C1 segment of cervical spinal cord (tissue), 14 donors: ENCODE measurements around the gene CSF2RB.

Experiments
- DNase-seq, 14 donors: peaks; one replicate each; lab custom pipeline; 2025; lab: John Stamatoyannopoulos, UW

Gene CSF2RB

GRCh38 chr22:36891646-36892045, 21.8 kb upstream of the CSF2RB start:
- DNase-seq = no peak

- DNase-seq = no peak
These were observed 21.1 kb upstream of the CSF2RB start for GRCh38 chr22:36892292-36892691.

- DNase-seq = no peak
These were observed 20.2 kb upstream of the CSF2RB start for GRCh38 chr22:36893262-36893661.

- no peak for DNase-seq
These were observed 19.2 kb upstream of the CSF2RB start for GRCh38 chr22:36894266-36894665.

- DNase-seq = no peak
These were observed 15.8 kb upstream of the CSF2RB start for GRCh38 chr22:36897611-36898010.

DNA sequence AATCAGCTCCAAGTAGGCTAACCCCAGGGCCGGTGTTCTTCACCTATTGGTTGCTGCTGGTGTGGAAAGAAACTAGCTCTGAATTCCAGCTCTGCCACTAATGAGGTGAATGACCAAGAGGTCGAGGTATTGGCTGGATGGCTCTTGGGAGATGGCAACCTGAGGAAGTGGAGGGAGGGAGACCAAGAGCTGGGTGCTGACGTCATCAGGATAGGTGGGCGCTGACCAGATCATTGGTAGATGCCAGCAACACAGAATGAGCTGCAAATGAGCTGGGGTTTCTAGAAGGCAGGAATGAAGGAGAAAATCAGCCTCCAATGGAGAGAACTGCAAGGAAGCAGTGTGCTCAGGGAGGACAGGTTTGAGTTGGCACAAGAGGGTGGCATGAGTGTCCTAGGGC, 14.7 kb upstream of the CSF2RB start:
- no peak for DNase-seq

GRCh38 chr22:36899498-36899897, 13.9 kb upstream of the CSF2RB start:
- DNase-seq = no peak

GRCh38 chr22:36900225-36900624, 13.2 kb upstream of the CSF2RB start:
- DNase-seq = no peak

DNA sequence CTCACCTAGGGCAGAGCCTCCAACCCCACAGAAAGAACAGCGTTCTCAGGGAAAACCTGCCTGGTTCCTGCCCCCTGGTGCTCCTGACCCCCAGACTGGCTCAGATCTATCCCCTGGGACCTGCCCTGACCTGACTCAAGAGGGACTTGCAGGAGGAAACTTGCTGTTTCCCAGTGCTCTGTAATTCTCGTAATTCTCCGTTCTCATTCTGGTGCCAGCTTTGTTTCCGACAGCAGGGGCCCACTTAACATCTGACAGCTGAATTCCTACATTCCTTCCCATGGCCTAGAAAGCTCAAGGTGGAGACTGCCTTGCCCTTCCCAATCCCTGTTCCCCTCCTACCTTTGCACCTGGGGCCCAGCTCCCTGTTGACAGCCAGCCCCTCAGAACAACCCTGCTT, 12.5 kb upstream of the CSF2RB start:
- no peak for DNase-seq

GRCh38 chr22:36901411-36902142, 11.9 kb upstream of the CSF2RB start:
- DNase-seq = no peak

DNA sequence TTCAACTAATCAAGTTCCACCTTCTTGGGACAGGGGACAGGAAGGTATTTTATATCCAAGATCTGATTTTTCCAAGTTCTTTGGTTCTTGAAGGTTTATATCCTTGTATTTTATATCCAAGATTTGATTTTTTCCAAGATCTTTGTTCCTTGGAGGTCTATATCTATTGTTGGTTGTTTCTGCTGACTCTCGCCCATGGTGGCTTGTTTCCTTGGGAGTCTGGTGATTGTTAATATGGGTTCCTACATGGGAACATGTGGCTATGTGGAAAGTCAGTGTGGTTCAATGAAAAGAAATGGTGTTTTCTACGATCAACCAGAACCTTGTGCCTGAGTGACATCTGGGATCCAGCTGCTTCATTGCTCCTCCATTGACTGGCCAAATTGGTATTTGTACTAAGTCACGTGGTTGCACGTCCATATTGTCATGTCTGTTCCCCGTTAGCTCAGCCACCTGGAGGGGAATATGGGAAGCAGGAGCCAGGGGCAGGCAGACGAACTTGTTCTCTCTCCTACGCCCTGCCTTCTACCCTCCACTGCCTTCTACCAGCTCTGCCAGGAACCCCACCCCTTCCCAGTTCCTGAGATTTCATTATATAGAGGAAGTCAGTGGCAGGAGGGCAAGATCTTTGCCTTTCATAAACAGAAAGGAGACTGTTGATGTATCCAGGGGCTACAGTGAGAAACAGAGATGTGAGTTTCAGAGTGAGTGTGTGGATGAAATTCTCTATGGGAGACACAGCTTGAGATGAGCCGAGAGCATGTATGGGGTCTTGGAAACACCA, 11.1 kb upstream of the CSF2RB start:
- DNase-seq = no peak

DNA sequence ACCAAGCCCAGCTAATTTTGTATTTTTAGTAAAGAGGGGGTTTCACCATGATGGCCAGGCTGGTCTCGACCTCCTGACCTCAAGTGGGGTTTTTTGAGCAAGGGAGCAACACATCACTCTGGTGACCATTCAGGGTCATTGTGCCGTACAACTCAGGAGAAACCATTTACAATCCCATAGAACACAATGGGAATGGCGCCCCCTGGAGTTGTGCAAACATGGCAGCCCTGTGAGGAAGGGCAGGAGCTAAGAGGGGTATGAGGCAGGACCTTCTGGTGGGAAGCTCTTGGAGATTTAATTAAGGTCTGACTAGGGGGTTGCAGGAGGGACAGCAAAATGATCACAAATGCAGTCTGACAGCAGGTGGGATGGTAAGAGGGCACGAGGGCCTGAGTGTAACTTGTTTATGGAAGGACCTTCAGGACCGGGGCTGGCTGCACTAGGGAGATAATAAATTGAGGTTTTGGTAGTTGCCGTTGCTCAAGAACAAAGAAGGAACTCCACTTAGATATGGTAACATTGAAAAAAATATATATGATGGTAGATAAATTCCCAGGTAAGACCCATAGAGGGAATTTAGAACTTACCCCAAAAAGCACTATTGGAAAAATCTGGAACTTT, 9.1 kb upstream of the CSF2RB start:
- DNase-seq = no peak

- no peak for DNase-seq
These were observed 5.9 kb upstream of the CSF2RB start for GRCh38 chr22:36907253-36908195.

GRCh38 chr22:36910461-36910860, 3.0 kb upstream of the CSF2RB start:
- no peak for DNase-seq

- DNase-seq = no peak
These were observed 1.4 kb upstream of the CSF2RB start for GRCh38 chr22:36911887-36912661.

DNA sequence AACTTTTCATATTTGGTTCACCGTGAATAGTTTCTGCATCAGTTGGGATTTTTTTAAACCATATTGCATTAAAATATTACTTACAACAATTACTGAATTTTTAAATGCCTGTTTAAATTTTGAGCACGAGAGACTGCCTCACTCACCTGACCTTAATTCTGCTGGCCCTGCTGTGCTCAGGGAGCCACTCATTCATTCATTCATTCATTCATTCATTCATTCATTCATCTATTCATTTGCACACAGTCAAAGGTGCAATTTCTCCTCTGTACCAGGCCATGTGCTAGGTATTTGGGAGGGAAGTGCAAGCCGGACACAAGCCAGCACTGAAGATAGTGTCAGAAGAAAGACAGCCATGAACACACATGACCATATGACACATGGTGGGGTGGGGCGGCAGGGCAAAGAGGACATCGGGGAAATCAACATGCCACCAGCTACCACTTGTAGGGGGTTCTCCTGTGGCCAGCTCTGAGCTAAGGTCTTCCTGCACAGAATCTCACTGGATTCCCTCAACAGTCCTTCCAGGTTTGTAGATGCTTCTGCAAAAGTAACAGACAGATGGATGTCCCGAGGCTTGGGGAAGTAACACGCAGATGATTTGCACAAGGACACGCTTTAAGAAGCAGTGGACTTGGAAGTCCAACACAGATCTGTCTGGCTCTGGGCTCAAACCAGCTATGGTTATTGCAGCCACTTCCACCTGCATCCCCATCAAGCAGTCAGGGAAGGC, 568 bp upstream of the CSF2RB start:
- no peak for DNase-seq

- DNase-seq = no peak
These were observed 943 bp downstream of the CSF2RB start for GRCh38 chr22:36914390-36914752.

DNA sequence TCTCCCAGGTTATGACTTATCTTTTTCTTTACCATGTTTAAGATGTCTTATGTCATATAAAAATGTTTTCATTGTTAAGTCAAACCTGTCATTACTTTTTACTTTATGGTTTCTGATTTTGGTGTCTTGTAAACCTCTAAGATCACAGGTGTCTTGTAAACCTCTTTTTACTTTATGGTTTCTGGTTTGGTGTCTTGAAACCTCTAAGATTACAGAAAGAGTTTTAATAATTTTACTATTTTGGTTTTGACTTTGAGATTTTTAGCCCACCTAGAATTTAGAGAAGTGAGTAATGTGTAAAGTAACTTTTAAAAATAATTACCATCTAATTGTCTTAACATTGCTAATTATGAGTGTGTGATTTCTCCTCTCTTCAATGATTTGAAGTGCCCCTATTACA, 2.6 kb downstream of the CSF2RB start:
- no peak for DNase-seq

GRCh38 chr22:36918586-36919284, 5.3 kb downstream of the CSF2RB start:
- no peak for DNase-seq
